Keratinocyte (primary cell): ENCODE measurements around the gene MAP1LC3B2. TPM values are rescaled to one million over a fixed set of nuclear protein-coding genes. Genes with fewer than 3 reads are reported as not detected.

Source experiments
- DNase-seq: peaks from one replicate; pipeline ENCODE4 v3.0.0-alpha.2; 2011; ENCODE audit warnings: low read depth, missing footprints, low spot score
- FAIRE-seq: peaks from 2 replicates; lab custom pipeline; 2011; peaks lifted over from hg19 to GRCh38; lab: Jason Lieb, UNC
- H2AFZ ChIP-seq: 2 replicates; pipeline ENCODE4 v1.6.0; 2012; ENCODE audit warnings: low read length, control low read depth, inconsistent platforms; ENCODE audit not compliant: control insufficient read depth
- H3K27ac ChIP-seq: 2 replicates; pipeline ENCODE4 v1.5.1; 2011; ENCODE audit warnings: low read length; ENCODE audit not compliant: control insufficient read depth, insufficient read depth
- H3K27me3 ChIP-seq: 3 replicates; pipeline ENCODE4 v1.6.0; 2011; ENCODE audit warnings: low read length; ENCODE audit not compliant: control insufficient read depth, insufficient read depth; ENCODE audit errors: extremely low read depth
- H3K36me3 ChIP-seq, 2 experiments: 2 replicates in 1 of 2; 3 replicates in 1 of 2; pipeline ENCODE4 v1.5.1; 2011; ENCODE audit warnings: low read length in 2 of 2, mild to moderate bottlenecking in 1 of 2; ENCODE audit not compliant: control insufficient read depth in 2 of 2, insufficient read depth in 2 of 2; ENCODE audit errors: extremely low read depth in 1 of 2
- H3K4me1 ChIP-seq: 3 replicates; pipeline ENCODE4 v1.5.1; 2011; ENCODE audit warnings: low read length; ENCODE audit not compliant: control insufficient read depth, insufficient read depth; ENCODE audit errors: extremely low read depth
- H3K4me2 ChIP-seq: 3 replicates; pipeline ENCODE4 v1.6.0; 2011; ENCODE audit warnings: low read depth, low read length; ENCODE audit not compliant: control insufficient read depth, insufficient read depth; ENCODE audit errors: extremely low read depth
- H3K4me3 ChIP-seq, 3 experiments: fragments of 200-600 bp in 1 of 3; sonication (generic) in 1 of 3; 2 replicates in 2 of 3; 3 replicates in 1 of 3; pipeline ENCODE4 v1.5.1; 2011 to 2016; ENCODE audit warnings: low read length in 3 of 3, mild to moderate bottlenecking in 3 of 3, control low read depth in 2 of 3, inconsistent platforms in 1 of 3, low read depth in 1 of 3, mixed read lengths in 1 of 3, mixed run types in 1 of 3, moderate library complexity in 1 of 3; ENCODE audit not compliant: control insufficient read depth in 2 of 3, insufficient read depth in 2 of 3; ENCODE audit errors: extremely low read depth in 1 of 3
- H3K79me2 ChIP-seq: 2 replicates; pipeline ENCODE4 v1.6.0; 2012; ENCODE audit warnings: low read length; ENCODE audit not compliant: control insufficient read depth, insufficient read depth
- H3K9ac ChIP-seq: 3 replicates; pipeline ENCODE4 v1.6.0; 2011; ENCODE audit warnings: low read length; ENCODE audit not compliant: control insufficient read depth, insufficient read depth; ENCODE audit errors: extremely low read depth
- H3K9me1 ChIP-seq: 3 replicates; pipeline ENCODE4 v1.6.0; 2011; ENCODE audit warnings: low read length; ENCODE audit not compliant: control insufficient read depth, insufficient read depth; ENCODE audit errors: extremely low read depth
- H3K9me3 ChIP-seq: 2 replicates; pipeline ENCODE4 v1.5.1; 2012; ENCODE audit warnings: low read depth, low read length; ENCODE audit not compliant: control insufficient read depth
- H4K20me1 ChIP-seq: 3 replicates; pipeline ENCODE4 v1.6.0; 2011; ENCODE audit warnings: low read length; ENCODE audit not compliant: control insufficient read depth, insufficient read depth; ENCODE audit errors: extremely low read depth
- CTCF ChIP-seq, 3 experiments: IDR thresholded peaks in 1 of 3; conservative IDR thresholded peaks in 1 of 3; optimal IDR thresholded peaks in 1 of 3; 2 replicates in 2 of 3; 3 replicates in 1 of 3; pipeline versions ENCODE3 to v1.5.1; 2011; ENCODE audit warnings: low read length in 3 of 3, mild to moderate bottlenecking in 3 of 3, moderate library complexity in 2 of 3, control low read depth in 1 of 3, inconsistent platforms in 1 of 3; ENCODE audit not compliant: insufficient read depth in 2 of 3; ENCODE audit errors: extremely low read depth in 1 of 3
- EZH2 ChIP-seq: IDR thresholded peaks from one replicate; pipeline ENCODE4 v1.6.1; 2012; ENCODE audit warnings: inconsistent platforms, mild to moderate bottlenecking, low read length, moderate library complexity
- dilution Hi-C: fragments of 300-500 bp; cut with MboI; formaldehyde crosslinking; loops from one replicate; pipeline ENCODE4 v1.7.0; 2020; ENCODE audit warnings: low sequenced_read_pairs; ENCODE audit not compliant: extremely low pct_ligation_motif_present
- polyA plus RNA-seq, 5 experiments: library from polyadenylated mRNA; depleted of rRNA in 3 of 5; stranded (reverse) in 3 of 5; stranded (forward) in 1 of 5; unstranded in 1 of 5; fragments of >200 nt; gene quantifications; 1 replicate in 1 of 5; 2 replicates in 3 of 5; 3 replicates in 1 of 5; pipeline versions ENCODE4 v1.2.1 to v1.2.3, GENCODE V29; 2011 to 2012; ENCODE audit warnings: missing spikeins in 2 of 5, low read depth in 1 of 5, low replicate concordance in 1 of 5

Gene MAP1LC3B2
- polyA plus RNA-seq, 1 donor (not counting 4 experiments of a cell fraction or from before 2014, with no cell fraction given): 6.0 TPM

- Histone ChIP-seq H3K27me3 (no peaks in the 10 kb centered on the region), H3K9me1 (no peaks in the 10 kb centered on the region), H3K4me2 (no peak overlapping the region), H3K27ac (no peak overlapping the region), H4K20me1 (no peaks in the 10 kb centered on the region), H3K9me3 (peaks cover 3% of the 10 kb centered on the region), H3K79me2 (no peaks in the 10 kb centered on the region), H2AFZ (no peak overlapping the region), H3K4me1 (no peaks in the 10 kb centered on the region), H3K4me3 (no peak overlapping the region), H3K9ac (no peak overlapping the region), H3K36me3 (no peaks in the 10 kb centered on the region)
- dilution Hi-C loops: no loop called here
- DNase-seq: no peak
- TF ChIP-seq EZH2 (no peak), CTCF (optimal IDR thresholded peaks at IDR 0.05 in 1 of 3, IDR thresholded peaks at IDR 0.05 in 1 of 3, conservative IDR thresholded peaks at IDR 0.05 in 1 of 3; ENCODE audit: extremely low read depth in 1 of 3, insufficient read depth in 2 of 3, low read length in 3 of 3) (no peak)
- no peak for FAIRE-seq
Measured at GRCh38 chr12:116620492-116621191, 61.5 kb downstream of the MAP1LC3B2 start.

GRCh38 chr12:116621194-116621593 is 62.0 kb downstream of the MAP1LC3B2 start:
- Histone ChIP-seq H3K9me3 (peaks cover 3% of the 10 kb centered on the region), H3K27me3 (no peaks in the 10 kb centered on the region), H2AFZ (no peak overlapping the region), H3K36me3 (no peaks in the 10 kb centered on the region), H3K9me1 (no peaks in the 10 kb centered on the region), H3K27ac (no peak overlapping the region), H4K20me1 (no peaks in the 10 kb centered on the region), H3K4me3 (no peak overlapping the region), H3K4me2 (no peak overlapping the region), H3K4me1 (no peaks in the 10 kb centered on the region), H3K79me2 (no peaks in the 10 kb centered on the region), H3K9ac (no peak overlapping the region)
- FAIRE-seq (no peak), DNase-seq (no peak)
- dilution Hi-C loops: no loop called here
- TF ChIP-seq CTCF (optimal IDR thresholded peaks at IDR 0.05 in 1 of 3, IDR thresholded peaks at IDR 0.05 in 1 of 3, conservative IDR thresholded peaks at IDR 0.05 in 1 of 3; ENCODE audit: extremely low read depth in 1 of 3, insufficient read depth in 2 of 3, low read length in 3 of 3) (no peak), EZH2 (no peak)
